ENCODE results near the gene PPFIA4.

PPFIA4 gene

GRCh38 chr1:203090421-203091198 is 64.3 kb downstream of the PPFIA4 start:
- TF ChIP-seq, protein P1, sequence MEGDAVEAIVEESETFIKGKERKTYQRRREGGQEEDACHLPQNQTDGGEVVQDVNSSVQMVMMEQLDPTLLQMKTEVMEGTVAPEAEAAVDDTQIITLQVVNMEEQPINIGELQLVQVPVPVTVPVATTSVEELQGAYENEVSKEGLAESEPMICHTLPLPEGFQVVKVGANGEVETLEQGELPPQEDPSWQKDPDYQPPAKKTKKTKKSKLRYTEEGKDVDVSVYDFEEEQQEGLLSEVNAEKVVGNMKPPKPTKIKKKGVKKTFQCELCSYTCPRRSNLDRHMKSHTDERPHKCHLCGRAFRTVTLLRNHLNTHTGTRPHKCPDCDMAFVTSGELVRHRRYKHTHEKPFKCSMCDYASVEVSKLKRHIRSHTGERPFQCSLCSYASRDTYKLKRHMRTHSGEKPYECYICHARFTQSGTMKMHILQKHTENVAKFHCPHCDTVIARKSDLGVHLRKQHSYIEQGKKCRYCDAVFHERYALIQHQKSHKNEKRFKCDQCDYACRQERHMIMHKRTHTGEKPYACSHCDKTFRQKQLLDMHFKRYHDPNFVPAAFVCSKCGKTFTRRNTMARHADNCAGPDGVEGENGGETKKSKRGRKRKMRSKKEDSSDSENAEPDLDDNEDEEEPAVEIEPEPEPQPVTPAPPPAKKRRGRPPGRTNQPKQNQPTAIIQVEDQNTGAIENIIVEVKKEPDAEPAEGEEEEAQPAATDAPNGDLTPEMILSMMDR (IDR thresholded peaks at IDR 0.05; ENCODE audit: low read depth, low read length): no peak
- DNase-seq (ENCODE audit: extremely low read depth, low read depth): no peak

DNA sequence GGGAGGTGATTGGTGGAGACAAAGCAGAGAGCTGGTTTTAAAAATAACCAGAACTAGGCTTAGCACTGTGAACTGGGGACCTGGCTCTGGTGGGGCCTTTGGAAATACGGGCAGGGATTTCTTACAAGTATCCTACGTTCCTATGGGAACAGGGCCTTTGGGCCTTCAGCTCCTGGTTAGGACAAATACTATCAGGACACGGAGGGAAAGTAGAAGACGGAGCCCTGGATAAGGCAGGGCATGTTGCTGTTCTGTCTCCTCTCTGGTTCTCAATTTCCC is 64.8 kb downstream of the PPFIA4 start:
- DNase-seq (ENCODE audit: extremely low read depth, low read depth): no peak
- TF ChIP-seq, protein P1 (IDR thresholded peaks at IDR 0.05; ENCODE audit: low read depth, low read length): no peak

- no peak for DNase-seq (ENCODE audit: extremely low read depth, low read depth)
- TF ChIP-seq, protein P1 (IDR thresholded peaks at IDR 0.05; ENCODE audit: low read depth, low read length): no peak
Observed at GRCh38 chr1:203091761-203092330, 65.6 kb downstream of the PPFIA4 start.

DNA sequence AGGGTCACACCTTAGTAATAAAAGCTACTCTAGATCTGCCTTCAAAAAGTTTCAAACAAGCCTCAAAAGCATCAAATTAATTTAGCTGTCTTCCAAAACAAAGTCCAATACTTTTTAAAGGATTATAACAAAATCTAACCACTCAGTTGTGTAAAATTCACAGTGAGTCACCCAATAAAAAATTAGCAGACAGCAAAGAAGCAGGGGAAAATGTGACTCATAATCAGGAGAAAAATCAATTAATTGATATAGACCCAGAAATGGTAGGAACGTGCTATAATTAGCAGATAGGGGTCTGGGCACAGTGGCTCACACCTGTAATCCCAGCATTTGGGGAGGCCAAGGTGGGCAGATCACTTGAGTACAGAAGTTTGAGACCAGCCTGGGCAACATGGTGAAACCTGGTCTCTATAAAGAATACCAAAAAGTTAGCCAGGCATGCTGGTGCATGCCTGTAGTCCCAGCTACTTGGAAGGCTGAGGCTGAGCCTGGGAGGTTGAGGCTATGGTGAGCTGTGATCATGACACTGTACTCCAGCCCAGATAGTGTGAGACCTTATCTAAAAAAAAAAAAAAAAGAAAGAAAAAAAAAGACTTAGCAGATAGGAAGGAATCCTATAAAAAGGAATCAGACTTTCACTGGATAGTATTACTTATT is 67.6 kb downstream of the PPFIA4 start:
- DNase-seq (ENCODE audit: extremely low read depth, low read depth): no peak
- TF ChIP-seq, protein P1 (IDR thresholded peaks at IDR 0.05; ENCODE audit: low read depth, low read length): no peak

DNA sequence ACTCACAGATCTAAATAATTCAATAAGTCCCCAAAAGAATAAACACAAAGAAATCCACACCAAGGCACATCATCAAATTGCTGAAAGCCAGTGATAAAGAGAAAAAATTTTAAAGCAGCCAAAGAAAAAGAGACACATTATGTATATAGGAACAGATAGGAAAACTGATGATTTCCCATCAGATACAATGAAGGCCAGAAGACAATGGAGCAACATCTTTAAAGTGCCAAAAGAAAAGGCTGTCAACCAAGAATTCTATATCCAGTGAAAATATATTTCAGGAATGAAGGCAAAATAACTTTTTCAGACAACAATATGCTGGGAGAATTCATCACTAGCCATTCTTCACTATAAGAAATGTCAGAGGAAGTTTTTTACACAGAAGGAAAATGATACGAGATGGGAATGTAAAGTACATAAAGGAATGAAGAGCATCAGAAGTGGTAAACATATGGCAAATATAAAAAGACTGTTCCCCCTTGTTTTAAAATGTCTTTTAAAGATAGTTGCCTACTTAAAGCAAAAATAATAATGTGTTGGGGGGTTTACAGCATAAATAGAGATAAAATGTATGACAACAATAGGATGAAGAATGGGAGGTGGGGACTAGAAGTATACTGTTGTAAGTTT is 68.9 kb downstream of the PPFIA4 start:
- TF ChIP-seq, protein P1 (IDR thresholded peaks at IDR 0.05; ENCODE audit: low read depth, low read length): no peak
- DNase-seq (ENCODE audit: extremely low read depth, low read depth): no peak

- TF ChIP-seq, protein P1 (IDR thresholded peaks at IDR 0.05; ENCODE audit: low read depth, low read length): no peak
- no peak for DNase-seq (ENCODE audit: extremely low read depth, low read depth)
Observed at GRCh38 chr1:203096566-203096965, 70.3 kb downstream of the PPFIA4 start.

DNA sequence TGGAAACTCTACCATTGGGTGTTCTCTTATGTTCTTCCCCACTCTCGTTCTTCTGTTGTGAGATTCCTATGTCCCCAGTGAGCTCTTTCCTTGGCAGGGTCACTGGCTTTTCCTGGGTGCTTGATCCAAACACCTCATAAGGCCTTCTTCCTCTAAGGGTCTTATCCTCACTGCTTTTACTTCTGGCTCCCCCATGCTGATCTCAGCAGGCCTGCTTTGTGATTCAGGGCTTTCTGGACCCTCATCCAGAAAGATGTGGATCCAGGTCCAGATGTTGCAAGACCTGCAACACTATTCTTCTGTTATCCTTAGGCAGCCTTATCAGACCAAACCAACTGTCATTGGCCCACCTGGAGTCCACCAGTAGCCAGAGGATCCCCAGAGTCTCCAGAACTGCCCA is 70.7 kb downstream of the PPFIA4 start:
- no peak for DNase-seq (ENCODE audit: extremely low read depth, low read depth)

More for the DNA sequence above, 70.7 kb downstream of the PPFIA4 start:
- TF ChIP-seq, protein P1 (IDR thresholded peaks at IDR 0.05; ENCODE audit: low read depth, low read length): no peak

Data from AG09319 (cell line).